Tibial artery (tissue), 4 donors: ENCODE measurements around the gene LRRFIP1.
"Not testable (repeated sequence)": the region's sequence is repeated elsewhere in the genome, so short reads cannot be mapped to it uniquely, and the experiment has no call there.

Experiments used
- DNase-seq, 2 donors: peaks; one replicate each; pipeline ENCODE4 v3.0.0-alpha.2; 2019
- H3K27ac ChIP-seq, 2 donors: fragments of 200-600 bp; sonication (generic) in 1 of 2; 1 replicate in 1 of 2; 2 replicates in 1 of 2; pipeline ENCODE4 v1.5.1; 2018 to 2019; ENCODE audit warnings: mild to moderate bottlenecking in 1 of 2
- H3K27me3 ChIP-seq, 2 donors: fragments of 200-600 bp; sonication (generic) in 1 of 2; one replicate each; pipeline versions ENCODE4 v1.5.1 to v1.6.0; 2016 to 2019
- H3K36me3 ChIP-seq, 3 donors: fragments of 200-600 bp; sonication (generic) in 2 of 3; one replicate each; pipeline ENCODE4 v1.5.1; 2016 to 2019; ENCODE audit warnings: mild to moderate bottlenecking in 2 of 3
- H3K4me1 ChIP-seq, 4 donors: fragments of 200-600 bp; sonication (generic) in 2 of 4; 1 replicate in 3 of 4; 2 replicates in 1 of 4; pipeline ENCODE4 v1.5.1; 2016 to 2019
- H3K4me3 ChIP-seq, 2 donors: fragments of 200-600 bp; sonication (generic) in 1 of 2; 1 replicate in 1 of 2; 2 replicates in 1 of 2; pipeline ENCODE4 v1.5.1; 2018 to 2019; ENCODE audit warnings: mild to moderate bottlenecking in 2 of 2
- H3K9me3 ChIP-seq, 3 donors: fragments of 200-600 bp; sonication (generic) in 1 of 3; one replicate each; pipeline ENCODE4 v1.5.1; 2016 to 2019
- CTCF ChIP-seq, 2 experiments: fragments of 200-600 bp in 1 of 2; fragments of 450-650 bp in 1 of 2; IDR thresholded peaks; one replicate each; pipeline ENCODE4 v1.5.1; 2017 to 2019; ENCODE audit warnings: antibody characterized with exemption in 2 of 2, mild to moderate bottlenecking in 1 of 2, moderate library complexity in 1 of 2
- intact Hi-C: fragments of 100-400 bp; cut with DNase I; formaldehyde crosslinking; loops from one replicate; pipeline ENCODE4 v1.15.0; 2023; ENCODE audit warnings: low total_unique reads

The LRRFIP1 gene

GRCh38 chr2:237779521-237779920 is 152.1 kb downstream of the LRRFIP1 start:
- TF ChIP-seq CTCF (IDR thresholded peaks at IDR 0.05), result no peak
- Histone ChIP-seq H3K27ac (no peak overlapping the region), H3K4me3 (no peak overlapping the region), H3K9me3 (no peaks in the 10 kb centered on the region), H3K4me1 (no peaks in the 10 kb centered on the region), H3K27me3 (no peaks in the 10 kb centered on the region), H3K36me3 (peaks cover 59 to 85% (median 77%) of the 10 kb centered on the region in 3 donors)
- no peak for DNase-seq
- intact Hi-C loops, result no loop called here

GRCh38 chr2:237782181-237782580 is 154.8 kb downstream of the LRRFIP1 start:
- H3K27ac ChIP-seq, result no peak overlapping the region
- intact Hi-C loops, result no loop called here
- no peaks in the 10 kb centered on the region for H3K4me1 ChIP-seq
- peaks cover 0 to 8% (median 7%) of the 10 kb centered on the region in 3 donors for H3K9me3 ChIP-seq
- peaks cover 51 to 67% (median 57%) of the 10 kb centered on the region in 3 donors for H3K36me3 ChIP-seq
- no peak for DNase-seq
- H3K27me3 ChIP-seq, result no peaks in the 10 kb centered on the region
- TF ChIP-seq CTCF (IDR thresholded peaks at IDR 0.05), result no peak
- no peak overlapping the region for H3K4me3 ChIP-seq

GRCh38 chr2:237783678-237784077 is 156.3 kb downstream of the LRRFIP1 start:
- H3K4me3 ChIP-seq, H3K4me1 ChIP-seq, H3K9me3 ChIP-seq, DNase-seq, H3K27me3 ChIP-seq, H3K27ac ChIP-seq, intact Hi-C loops: not testable (repeated sequence)
- H3K36me3 ChIP-seq, result peaks cover 41 to 56% (median 44%) of the 10 kb centered on the region in 3 donors

- H3K27me3 ChIP-seq, result no peaks in the 10 kb centered on the region
- no peak for DNase-seq
- no peak overlapping the region for H3K4me3 ChIP-seq
- H3K27ac ChIP-seq, result no peak overlapping the region
- TF ChIP-seq CTCF (IDR thresholded peaks at IDR 0.05), result no peak
- peaks cover 0 to 9% (median 9%) of the 10 kb centered on the region in 3 donors for H3K9me3 ChIP-seq
- no peaks in the 10 kb centered on the region for H3K4me1 ChIP-seq
- intact Hi-C loops, result no loop called here
- peaks cover 9 to 24% (median 11%) of the 10 kb centered on the region in 3 donors for H3K36me3 ChIP-seq
Measured at GRCh38 chr2:237786936-237787335, 159.5 kb downstream of the LRRFIP1 start.

- intact Hi-C loops, result no loop called here
- Histone ChIP-seq H3K36me3 (peaks cover 0 to 11% (median 8%) of the 10 kb centered on the region in 3 donors), H3K4me1 (no peaks in the 10 kb centered on the region), H3K27me3 (no peaks in the 10 kb centered on the region), H3K4me3 (no peak overlapping the region), H3K9me3 (peaks cover 0 to 9% (median 9%) of the 10 kb centered on the region in 3 donors), H3K27ac (no peak overlapping the region)
- TF ChIP-seq CTCF (IDR thresholded peaks at IDR 0.05), result no peak
- DNase-seq, result no peak
Measured at GRCh38 chr2:237790353-237790752, 163.0 kb downstream of the LRRFIP1 start.

- H3K36me3 ChIP-seq, result peaks cover 0 to 3% (median under 1%) of the 10 kb centered on the region in 3 donors
- H3K9me3 ChIP-seq, result peaks cover 0 to 3% (median 1%) of the 10 kb centered on the region in 3 donors
- no peaks in the 10 kb centered on the region for H3K27me3 ChIP-seq
- intact Hi-C loops, result no loop called here
- no peak overlapping the region for H3K4me3 ChIP-seq
- TF ChIP-seq CTCF (IDR thresholded peaks at IDR 0.05), result no peak
- H3K4me1 ChIP-seq, result no peaks in the 10 kb centered on the region
- DNase-seq, result no peak
- H3K27ac ChIP-seq, result no peak overlapping the region
Measured at GRCh38 chr2:237791977-237792727, 164.8 kb downstream of the LRRFIP1 start.
